ENCODE data around the gene EPHA8. TPM values are rescaled to one million over a fixed set of nuclear protein-coding genes. Genes with fewer than 3 reads are reported as not detected.

EPHA8 gene
- polyA plus RNA-seq, 1 experiment, result not detected

DNA sequence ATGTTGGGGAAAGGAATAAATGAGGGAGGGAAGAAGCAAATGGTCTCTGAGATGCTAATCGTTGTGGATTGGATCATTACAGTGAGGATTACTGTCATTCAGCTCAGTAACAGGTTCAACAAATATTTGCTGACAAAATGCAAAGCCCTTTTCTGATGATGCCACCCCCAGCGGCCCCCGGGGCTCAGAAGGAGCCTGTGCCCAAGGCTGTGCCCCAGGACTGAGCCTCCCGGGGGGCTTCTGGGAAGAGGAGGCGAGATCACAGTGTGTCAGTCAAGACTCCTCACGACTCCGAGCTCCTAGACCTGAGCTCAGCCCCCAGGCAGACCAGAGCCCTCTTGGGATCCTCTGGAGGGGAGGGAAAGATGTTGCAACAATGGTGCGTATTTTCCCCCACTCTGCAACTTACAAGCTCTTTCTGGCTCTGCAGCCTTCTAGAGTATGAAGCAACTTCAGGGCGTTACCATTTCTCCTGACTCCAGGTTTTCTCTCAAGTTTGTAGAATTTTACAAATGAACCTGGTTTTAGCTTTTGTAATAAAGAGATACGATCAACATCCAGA is 20.8 kb downstream of the EPHA8 start:
- CTCF ChIA-PET, result no interaction called here
- no peak for DNase-seq (ENCODE audit: low read depth, low spot score)
- Histone ChIP-seq H3K27ac (ENCODE audit: low read depth, low read length) (no peak overlapping the region), H3K9me3 (ENCODE audit: control insufficient read depth, insufficient read depth, low read length) (peaks cover 6% of the 10 kb centered on the region), H3K4me3 (ENCODE audit: low read depth, low read length) (no peak overlapping the region), H3K27me3 (ENCODE audit: control insufficient read depth, insufficient read depth, low read length) (peaks cover 38% of the 10 kb centered on the region)
- POLR2A ChIA-PET, result interaction anchor here (0.7 kb wide), 1 partner anchor 619 kb away, joined by 3 read pairs; no protein-coding TSS in a partner anchor
- TF ChIP-seq, protein P1, sequence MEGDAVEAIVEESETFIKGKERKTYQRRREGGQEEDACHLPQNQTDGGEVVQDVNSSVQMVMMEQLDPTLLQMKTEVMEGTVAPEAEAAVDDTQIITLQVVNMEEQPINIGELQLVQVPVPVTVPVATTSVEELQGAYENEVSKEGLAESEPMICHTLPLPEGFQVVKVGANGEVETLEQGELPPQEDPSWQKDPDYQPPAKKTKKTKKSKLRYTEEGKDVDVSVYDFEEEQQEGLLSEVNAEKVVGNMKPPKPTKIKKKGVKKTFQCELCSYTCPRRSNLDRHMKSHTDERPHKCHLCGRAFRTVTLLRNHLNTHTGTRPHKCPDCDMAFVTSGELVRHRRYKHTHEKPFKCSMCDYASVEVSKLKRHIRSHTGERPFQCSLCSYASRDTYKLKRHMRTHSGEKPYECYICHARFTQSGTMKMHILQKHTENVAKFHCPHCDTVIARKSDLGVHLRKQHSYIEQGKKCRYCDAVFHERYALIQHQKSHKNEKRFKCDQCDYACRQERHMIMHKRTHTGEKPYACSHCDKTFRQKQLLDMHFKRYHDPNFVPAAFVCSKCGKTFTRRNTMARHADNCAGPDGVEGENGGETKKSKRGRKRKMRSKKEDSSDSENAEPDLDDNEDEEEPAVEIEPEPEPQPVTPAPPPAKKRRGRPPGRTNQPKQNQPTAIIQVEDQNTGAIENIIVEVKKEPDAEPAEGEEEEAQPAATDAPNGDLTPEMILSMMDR (IDR thresholded peaks at IDR 0.05; ENCODE audit: low read depth, low read length), result no peak

DNA sequence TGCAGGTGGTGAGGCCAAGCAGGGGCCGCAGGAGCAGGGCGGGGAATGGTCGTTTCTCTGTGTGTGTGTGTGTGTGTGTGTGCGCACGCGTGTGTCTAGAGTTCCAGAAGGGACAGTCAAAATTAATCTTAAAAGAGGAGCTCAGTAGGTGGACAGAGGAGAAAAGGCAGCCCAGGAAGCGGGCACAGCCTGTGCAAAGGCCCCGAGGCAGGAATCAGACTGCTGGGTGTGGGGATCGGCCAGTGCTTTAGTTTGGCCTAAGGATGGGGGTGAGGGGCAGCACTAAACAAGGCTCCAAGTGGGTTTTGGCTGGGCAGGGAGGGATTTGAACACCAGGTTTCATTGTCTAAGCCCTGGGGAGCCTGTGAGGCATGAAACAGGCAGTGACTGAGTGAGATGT is 21.7 kb downstream of the EPHA8 start:
- no peak overlapping the region for H3K4me3 ChIP-seq (ENCODE audit: low read depth, low read length)
- peaks cover 42% of the 10 kb centered on the region for H3K27me3 ChIP-seq (ENCODE audit: control insufficient read depth, insufficient read depth, low read length)
- POLR2A ChIA-PET, result no interaction called here
- CTCF ChIA-PET, result no interaction called here
- TF ChIP-seq, protein P1 (IDR thresholded peaks at IDR 0.05; ENCODE audit: low read depth, low read length), result no peak
- no peaks in the 10 kb centered on the region; the same call in none of the 2 replicates for H3K9me3 ChIP-seq (ENCODE audit: control insufficient read depth, insufficient read depth, low read length)
- no peak for DNase-seq (ENCODE audit: low read depth, low spot score)
- H3K27ac ChIP-seq (ENCODE audit: low read depth, low read length), result no peak overlapping the region

DNA sequence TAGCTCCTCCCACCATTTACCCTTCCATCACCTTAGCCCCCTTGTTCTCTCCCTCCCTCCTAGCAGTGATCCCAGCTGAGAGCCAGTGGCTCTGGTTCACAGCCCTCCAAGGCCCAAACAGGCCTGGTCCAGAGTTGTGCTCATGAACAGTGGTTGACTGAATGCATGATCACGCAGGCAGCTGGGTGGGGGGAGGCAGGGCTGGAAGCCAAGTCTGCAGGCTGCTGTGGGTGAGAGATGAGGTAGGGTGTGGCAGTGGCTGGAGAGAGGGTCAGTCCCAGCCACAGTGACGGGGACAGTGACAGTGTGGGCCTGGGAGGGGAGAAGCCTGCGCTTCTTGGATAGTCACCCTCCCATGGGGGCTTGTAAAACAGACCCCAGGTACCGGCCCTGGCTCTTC is 22.2 kb downstream of the EPHA8 start:
- TF ChIP-seq, protein P1 (IDR thresholded peaks at IDR 0.05; ENCODE audit: low read depth, low read length), result no peak
- CTCF ChIA-PET, result no interaction called here
- peaks cover 41% of the 10 kb centered on the region for H3K27me3 ChIP-seq (ENCODE audit: control insufficient read depth, insufficient read depth, low read length)

DNA sequence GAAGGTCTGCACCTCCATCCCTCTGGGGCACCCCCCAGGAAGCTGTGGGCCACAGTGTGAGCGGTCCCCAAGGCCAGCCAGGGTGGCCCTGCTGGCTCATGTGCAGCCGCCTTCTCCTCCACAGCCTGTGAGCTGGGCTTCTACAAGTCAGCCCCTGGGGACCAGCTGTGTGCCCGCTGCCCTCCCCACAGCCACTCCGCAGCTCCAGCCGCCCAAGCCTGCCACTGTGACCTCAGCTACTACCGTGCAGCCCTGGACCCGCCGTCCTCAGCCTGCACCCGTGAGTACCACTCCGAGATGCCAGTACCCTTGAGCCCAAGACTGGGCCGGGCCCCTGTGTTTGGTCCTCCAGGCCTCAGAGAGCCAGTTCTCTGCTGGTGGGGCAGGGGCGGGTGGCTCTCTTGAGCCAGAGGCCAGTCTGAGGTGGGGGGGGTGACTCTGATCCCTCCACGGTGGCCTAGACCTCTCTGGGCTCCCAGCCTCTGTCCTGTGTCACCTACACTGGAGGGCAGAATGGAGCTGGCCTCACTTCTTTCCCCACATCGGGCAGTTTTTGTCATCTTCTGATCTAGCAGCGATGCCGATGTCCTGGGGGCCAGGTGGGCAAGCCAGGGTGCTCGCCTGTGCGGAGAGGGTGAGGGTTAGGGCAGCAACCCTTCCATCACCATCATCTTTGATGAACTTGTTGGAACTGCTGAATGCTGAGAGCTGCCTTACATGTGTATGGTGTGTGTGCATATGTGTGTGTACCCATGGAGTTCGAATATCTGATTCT is 23.3 kb downstream of the EPHA8 start:
- POLR2A ChIA-PET, result no interaction called here
- no peak for DNase-seq (ENCODE audit: low read depth, low spot score)
- Histone ChIP-seq H3K9me3 (ENCODE audit: control insufficient read depth, insufficient read depth, low read length) (no peaks in the 10 kb centered on the region; the same call in 1 of the 2 replicates), H3K27me3 (ENCODE audit: control insufficient read depth, insufficient read depth, low read length) (peaks cover 43% of the 10 kb centered on the region), H3K27ac (ENCODE audit: low read depth, low read length) (no peak overlapping the region), H3K4me3 (ENCODE audit: low read depth, low read length) (no peak overlapping the region)
- TF ChIP-seq, protein P1 (IDR thresholded peaks at IDR 0.05; ENCODE audit: low read depth, low read length), result no peak
- CTCF ChIA-PET, result no interaction called here

More for the DNA sequence above, 22.2 kb downstream of the EPHA8 start:
- Histone ChIP-seq H3K9me3 (ENCODE audit: control insufficient read depth, insufficient read depth, low read length) (no peaks in the 10 kb centered on the region; the same call in 1 of the 2 replicates), H3K4me3 (ENCODE audit: low read depth, low read length) (no peak overlapping the region), H3K27ac (ENCODE audit: low read depth, low read length) (no peak overlapping the region)
- DNase-seq (ENCODE audit: low read depth, low spot score), result no peak
- POLR2A ChIA-PET, result no interaction called here

DNA sequence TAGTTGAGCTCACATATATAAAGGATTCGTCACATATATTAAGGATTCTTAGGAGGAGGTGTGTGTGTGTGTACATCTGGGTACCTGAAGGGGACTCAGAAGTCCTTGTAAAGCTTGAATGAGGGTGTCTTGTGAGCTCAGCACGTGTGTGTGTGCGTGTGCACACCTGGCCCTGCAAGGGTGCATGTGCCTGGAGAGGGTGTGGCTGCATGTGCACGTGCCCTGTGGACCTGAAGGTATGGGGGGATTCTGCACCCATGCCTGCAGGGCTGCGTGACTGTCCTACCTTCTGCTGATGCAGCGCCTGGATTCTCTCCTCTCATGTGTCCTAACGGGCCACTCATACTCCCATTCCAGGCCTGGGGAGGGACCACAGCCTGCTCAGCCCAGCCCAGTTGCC is 24.0 kb downstream of the EPHA8 start:
- DNase-seq (ENCODE audit: low read depth, low spot score), result no peak
- ChIA-PET CTCF (interaction anchor here (0.6 kb wide), 1 partner anchor 494 kb away, joined by 3 read pairs; no protein-coding TSS in a partner anchor), POLR2A (no interaction called here)
- no peaks in the 10 kb centered on the region; the same call in 1 of the 2 replicates for H3K9me3 ChIP-seq (ENCODE audit: control insufficient read depth, insufficient read depth, low read length)
- TF ChIP-seq, protein P1 (IDR thresholded peaks at IDR 0.05; ENCODE audit: low read depth, low read length), result no peak
- no peak overlapping the region for H3K4me3 ChIP-seq (ENCODE audit: low read depth, low read length)
- no peak overlapping the region for H3K27ac ChIP-seq (ENCODE audit: low read depth, low read length)
- peaks cover 42% of the 10 kb centered on the region for H3K27me3 ChIP-seq (ENCODE audit: control insufficient read depth, insufficient read depth, low read length)
